ENCODE measurements around the gene PALMD. TPM values are rescaled to one million over a fixed set of nuclear protein-coding genes. Genes with fewer than 3 reads are reported as not detected.

The PALMD gene, protein sequence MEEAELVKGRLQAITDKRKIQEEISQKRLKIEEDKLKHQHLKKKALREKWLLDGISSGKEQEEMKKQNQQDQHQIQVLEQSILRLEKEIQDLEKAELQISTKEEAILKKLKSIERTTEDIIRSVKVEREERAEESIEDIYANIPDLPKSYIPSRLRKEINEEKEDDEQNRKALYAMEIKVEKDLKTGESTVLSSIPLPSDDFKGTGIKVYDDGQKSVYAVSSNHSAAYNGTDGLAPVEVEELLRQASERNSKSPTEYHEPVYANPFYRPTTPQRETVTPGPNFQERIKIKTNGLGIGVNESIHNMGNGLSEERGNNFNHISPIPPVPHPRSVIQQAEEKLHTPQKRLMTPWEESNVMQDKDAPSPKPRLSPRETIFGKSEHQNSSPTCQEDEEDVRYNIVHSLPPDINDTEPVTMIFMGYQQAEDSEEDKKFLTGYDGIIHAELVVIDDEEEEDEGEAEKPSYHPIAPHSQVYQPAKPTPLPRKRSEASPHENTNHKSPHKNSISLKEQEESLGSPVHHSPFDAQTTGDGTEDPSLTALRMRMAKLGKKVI
- 0.11 to 1.1 TPM (median 0.40 TPM) in 5 replicates for total RNA-seq (2022; extraction: Qiagen RNA extraction; ENCODE audit: low read depth)

DNA sequence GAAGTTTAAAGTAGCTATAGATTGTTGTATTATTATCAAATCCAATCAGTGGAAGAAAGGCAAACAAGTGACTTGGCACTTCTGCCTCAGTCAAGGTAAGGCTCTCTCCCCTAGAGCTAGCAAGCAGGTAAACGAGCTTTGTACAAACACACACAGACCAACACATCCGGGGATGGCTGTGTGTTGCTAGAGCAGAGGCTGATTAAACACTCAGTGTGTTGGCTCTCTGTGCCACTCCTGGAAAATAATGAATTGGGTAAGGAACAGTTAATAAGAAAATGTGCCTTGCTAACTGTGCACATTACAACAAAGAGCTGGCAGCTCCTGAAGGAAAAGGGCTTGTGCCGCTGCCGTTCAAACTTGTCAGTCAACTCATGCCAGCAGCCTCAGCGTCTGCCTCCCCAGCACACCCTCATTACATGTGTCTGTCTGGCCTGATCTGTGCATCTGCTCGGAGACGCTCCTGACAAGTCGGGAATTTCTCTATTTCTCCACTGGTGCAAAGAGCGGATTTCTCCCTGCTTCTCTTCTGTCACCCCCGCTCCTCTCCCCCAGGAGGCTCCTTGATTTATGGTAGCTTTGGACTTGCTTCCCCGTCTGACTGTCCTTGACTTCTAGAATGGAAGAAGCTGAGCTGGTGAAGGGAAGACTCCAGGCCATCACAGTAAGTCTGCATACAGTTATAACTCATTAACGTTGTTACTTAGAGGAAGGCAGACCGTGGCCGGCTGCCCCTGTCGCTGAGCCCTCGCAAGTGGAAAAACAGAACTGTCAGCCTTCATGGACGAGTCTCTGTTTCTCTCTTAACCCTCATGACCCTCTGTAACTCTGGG is at the start of gene PALMD:
Gene PALMD (plus strand): TSS at position 415 of the 833 bp plus-strand sequence. CDS start 205 bp downstream, at position 620.

Other genes starting within 250 kb of the PALMD start
- 1.1 to 2.2 TPM (median 1.6 TPM) in 5 replicates for gene FRRS1, start 120.5 kb downstream of the PALMD start, total RNA-seq (2022; extraction: Qiagen RNA extraction; ENCODE audit: low read depth)
- gene AGL, start 204.2 kb downstream of the PALMD start, total RNA-seq (2022; extraction: Qiagen RNA extraction; ENCODE audit: low read depth): 2.0 to 4.3 TPM (median 3.4 TPM) in 5 replicates